Mesenteric fat pad (tissue), 1 donor: ENCODE measurements around the gene VEZF1. TPM values are rescaled to one million over a fixed set of nuclear protein-coding genes. Genes with fewer than 3 reads are reported as not detected.

Source experiments
- DNase-seq: peaks from one replicate; pipeline ENCODE4 v3.0.0-alpha.2; 2020; ENCODE audit warnings: low spot score
- total RNA-seq: library from RNA; stranded (reverse); fragmentation: NEBNext Ultra II Directional; extraction: Animal tissue kit (Norgen Biotek cat#: 25700); gene quantifications from one replicate; pipeline ENCODE4 v1.2.1, GENCODE V29; 2021
- donor health status: DM: yes; HTN: yes; CAD: no.

The VEZF1 gene
- total RNA-seq, 1 donor from 2014 or later, result 42.7 TPM

DNA sequence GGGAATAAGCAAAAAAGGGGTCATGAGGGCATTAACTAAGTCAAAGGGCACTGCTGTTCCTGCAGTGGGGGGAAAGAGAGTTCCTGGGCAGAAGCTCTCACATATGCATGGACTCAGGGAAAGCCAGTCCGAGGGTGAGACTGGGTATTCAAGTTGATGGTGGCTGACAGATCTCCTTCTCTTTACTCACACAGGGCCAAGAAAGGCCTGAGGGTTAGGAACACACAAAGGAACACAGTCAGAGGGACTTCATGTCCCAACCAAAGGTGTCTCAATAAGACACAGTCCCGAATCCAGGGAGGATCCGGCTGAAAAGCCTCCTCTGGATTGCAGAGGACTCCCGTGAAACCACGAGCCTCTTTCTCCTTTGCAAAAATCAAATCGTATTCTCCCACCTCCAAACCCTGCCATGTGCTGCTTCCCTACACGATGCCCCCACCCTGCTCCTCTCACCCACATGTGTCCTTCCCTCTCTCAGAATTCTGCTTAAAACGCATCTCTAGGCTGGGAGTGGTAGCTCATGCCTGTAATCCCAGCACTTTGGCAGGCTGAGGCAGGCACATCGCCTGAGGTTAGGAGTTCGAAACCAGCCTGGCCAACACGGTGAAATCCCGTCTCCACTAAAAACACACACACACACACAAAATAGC, 56.4 kb downstream of the VEZF1 start:
- DNase-seq, result no peak

DNA sequence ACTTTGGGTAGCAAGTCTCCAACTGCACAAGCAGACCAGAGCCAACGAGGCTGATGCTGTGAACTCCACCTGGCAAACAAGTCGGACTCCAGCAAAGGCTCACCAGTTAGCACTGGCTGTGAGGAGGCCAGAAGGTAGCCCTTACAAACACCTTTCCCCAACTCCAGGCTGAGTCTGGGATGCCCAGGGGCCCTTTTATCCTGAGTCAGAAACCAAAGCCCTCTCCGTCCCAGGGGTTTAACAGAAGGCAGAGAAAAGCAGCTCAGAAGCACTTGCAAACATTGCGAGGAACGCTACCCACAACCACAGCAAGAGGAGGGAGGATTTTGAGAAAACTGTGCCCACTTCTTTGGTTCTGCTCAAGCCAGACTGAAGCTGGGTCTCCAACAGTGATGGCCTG, 57.8 kb downstream of the VEZF1 start:
- DNase-seq, result no peak

DNA sequence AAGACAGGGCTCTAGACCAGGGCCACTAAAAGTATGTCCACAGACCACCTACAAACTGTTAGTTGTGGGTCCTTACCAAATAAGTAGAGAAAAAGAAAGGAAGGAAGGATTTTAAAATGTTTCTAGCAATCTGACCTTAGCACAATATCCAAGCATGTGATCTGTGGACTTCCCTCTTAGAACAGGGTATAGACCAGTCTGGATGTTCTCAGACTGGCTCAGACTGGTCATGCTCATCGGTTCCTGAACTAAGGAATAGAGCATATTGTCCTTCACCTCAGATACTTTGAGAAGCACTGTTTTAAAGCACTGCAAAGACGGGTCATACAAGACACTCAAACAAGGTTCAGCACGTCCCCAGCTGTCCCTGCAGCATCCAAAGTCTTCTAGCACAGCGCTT, 58.7 kb downstream of the VEZF1 start:
- no peak for DNase-seq

DNA sequence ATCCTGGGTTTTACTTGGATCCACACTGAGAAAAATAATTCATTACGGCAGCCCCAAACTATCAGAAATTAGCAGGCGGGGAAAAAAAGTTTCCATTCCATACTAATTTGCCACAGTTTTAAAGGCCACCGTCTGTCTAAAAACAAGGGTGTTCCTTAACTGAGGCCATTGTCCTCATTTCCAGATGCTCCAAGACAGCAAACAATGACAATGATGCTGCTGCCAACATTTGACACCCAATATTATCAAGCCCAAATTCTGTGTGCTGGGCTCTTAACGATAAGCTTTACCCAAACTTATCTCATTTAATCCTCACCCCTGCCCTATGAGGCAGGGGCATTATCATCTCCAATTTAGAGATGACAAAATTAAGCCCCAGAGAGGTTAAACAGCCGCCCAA, 59.1 kb downstream of the VEZF1 start:
- DNase-seq, result no peak

DNA sequence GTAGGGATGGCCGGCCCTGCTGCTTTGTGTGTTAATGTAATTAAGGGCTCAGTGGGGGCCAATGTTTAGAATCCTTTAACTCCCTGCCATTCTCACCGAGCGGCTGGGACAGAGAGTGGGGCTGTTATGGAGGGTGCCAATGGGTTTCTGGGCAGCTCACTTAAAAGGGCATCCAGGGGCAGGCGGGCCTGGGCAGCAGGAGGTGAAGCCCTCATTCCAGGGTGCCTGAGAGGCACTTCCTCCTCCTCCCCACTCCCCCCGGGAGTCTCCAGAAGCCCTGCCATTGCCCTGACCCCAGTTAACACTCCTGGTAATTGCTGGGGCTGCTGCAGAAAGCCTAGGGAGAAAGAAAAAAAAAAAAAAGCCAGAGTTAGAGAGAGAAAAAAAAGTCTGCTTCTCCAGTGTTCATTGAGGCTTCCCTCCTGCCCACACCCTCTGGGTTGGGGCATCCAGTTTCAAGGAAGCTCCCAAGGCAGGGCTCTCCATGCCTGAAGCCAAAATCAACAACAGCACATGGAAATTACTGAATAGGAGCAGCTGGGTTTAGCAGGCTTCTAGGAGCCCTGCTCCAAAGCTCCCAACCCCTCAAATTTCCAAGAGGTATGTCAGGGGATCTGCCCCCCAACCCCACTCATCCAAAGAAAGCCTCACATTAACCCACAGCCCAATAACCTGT, 60.9 kb downstream of the VEZF1 start:
- no peak for DNase-seq

DNA sequence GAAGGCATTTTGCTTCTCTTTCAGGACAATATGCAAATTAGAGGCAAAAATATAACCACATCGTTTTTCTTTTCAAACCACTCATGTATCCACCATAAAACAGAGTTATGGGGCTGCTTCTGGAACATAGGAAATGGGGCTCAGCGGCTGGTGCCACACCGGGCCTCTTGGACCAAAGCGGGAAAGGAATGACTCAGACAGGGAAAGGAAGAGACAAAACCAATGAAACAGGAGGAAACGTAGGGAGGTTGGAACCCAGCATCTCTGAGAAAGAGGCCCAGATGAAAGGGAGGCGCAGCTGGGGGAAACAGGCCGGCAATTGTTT, 61.4 kb downstream of the VEZF1 start:
- no peak for DNase-seq

DNA sequence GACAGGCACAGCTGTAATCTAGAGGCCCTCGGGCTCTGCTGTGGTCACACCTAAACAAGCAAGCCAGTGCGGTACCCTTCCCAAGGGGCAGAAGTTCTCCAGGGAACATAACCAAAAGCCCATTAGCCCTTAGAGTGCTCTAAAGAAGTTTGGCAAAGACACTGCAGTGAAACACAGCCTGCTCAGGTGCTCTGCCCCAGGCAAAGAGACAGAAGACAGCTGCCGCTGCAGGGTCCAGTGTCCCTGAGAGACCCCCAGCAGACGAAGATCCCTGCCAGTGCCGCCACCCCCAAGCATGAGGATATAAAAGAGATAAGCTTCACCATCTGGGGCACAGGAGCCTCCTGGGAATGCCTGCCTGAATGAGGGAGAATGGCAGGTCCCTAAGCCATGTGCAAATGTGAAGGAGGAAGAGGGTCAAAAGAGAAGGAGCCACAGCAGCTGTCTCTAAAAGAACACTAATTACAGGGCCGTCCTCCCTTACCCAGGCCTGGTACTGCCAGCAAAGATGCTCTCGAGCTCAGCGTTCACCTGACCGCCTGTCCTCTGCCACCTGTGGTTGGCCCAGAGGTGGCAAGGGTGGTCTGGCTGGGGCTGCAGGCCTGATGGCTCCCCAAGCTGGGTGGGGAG, 62.6 kb downstream of the VEZF1 start:
- DNase-seq, result no peak

DNA sequence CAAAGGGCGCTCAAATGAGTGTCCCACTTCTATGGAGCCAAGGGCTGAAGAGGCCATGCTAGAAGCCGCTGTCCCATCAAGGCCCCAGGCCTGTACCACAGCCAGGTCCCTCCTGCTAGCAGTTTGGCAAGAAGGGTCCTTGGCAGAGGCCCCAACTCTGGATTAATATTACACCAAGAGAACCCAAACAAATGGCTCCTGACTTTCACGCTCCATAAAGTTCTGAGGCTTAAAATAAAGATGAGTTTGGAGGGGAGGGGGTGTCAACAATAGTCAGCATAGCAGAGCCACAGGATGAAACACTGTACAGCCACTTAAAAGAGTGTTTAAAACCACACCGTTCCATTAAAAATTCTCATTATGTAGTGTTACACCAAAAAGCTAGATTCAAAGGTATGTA, 63.4 kb downstream of the VEZF1 start:
- DNase-seq, result no peak

Other genes with a start within 250 kb of the VEZF1 start
- gene CCDC182, start 243.0 kb downstream of the VEZF1 start, total RNA-seq, result not detected
- gene MRPS23, start 138.2 kb downstream of the VEZF1 start, total RNA-seq, result 31.9 TPM
- 34.1 TPM for gene CUEDC1, start 32.8 kb downstream of the VEZF1 start, total RNA-seq
- gene SRSF1, start 19.0 kb upstream of the VEZF1 start, total RNA-seq, result 167 TPM
- gene DYNLL2, start 95.2 kb upstream of the VEZF1 start, total RNA-seq, result 32.2 TPM
- gene OR4D1, start 160.1 kb upstream of the VEZF1 start, total RNA-seq, result not detected
- not detected for gene OR4D2, start 178.7 kb upstream of the VEZF1 start, total RNA-seq
- gene EPX, start 204.5 kb upstream of the VEZF1 start, total RNA-seq, result not detected
- 9.6 TPM for gene MKS1, start 231.0 kb upstream of the VEZF1 start, total RNA-seq